SJCRH30 (cell line): ENCODE results near the gene MGAM2. TPM values are rescaled to one million over a fixed set of nuclear protein-coding genes. Genes with fewer than 3 reads are reported as not detected.

Experiments used
- DNase-seq, 2 experiments: peaks; one replicate each; pipeline ENCODE4 v3.0.0-alpha.2; 2015 to 2020
- H3K27ac ChIP-seq: fragments of 250-450 bp; sonication (Bioruptor Pico); 2 replicates; pipeline ENCODE4 v1.5.1; 2020; ENCODE audit warnings: mild to moderate bottlenecking, moderate library complexity
- H3K27me3 ChIP-seq: fragments of 250-450 bp; sonication (Bioruptor Pico); 2 replicates; pipeline ENCODE4 v1.5.1; 2020; ENCODE audit warnings: mild to moderate bottlenecking, moderate library complexity
- H3K36me3 ChIP-seq: fragments of 250-450 bp; sonication (Bioruptor Pico); 2 replicates; pipeline ENCODE4 v1.5.1; 2020; ENCODE audit warnings: mild to moderate bottlenecking, moderate library complexity
- H3K4me1 ChIP-seq: fragments of 250-450 bp; sonication (Bioruptor Pico); 2 replicates; pipeline ENCODE4 v1.5.1; 2020; ENCODE audit warnings: mild to moderate bottlenecking, moderate library complexity
- H3K4me3 ChIP-seq: fragments of 250-450 bp; sonication (Bioruptor Pico); 2 replicates; pipeline ENCODE4 v1.5.1; 2020; ENCODE audit warnings: mild to moderate bottlenecking, moderate library complexity
- H3K9me3 ChIP-seq: fragments of 250-450 bp; sonication (Bioruptor Pico); replicated peaks from 2 replicates; pipeline ENCODE4 v1.5.1; 2020; ENCODE audit warnings: mild to moderate bottlenecking, moderate library complexity
- total RNA-seq: library from RNA; depleted of rRNA; stranded (reverse); fragments of >200 nt; shearing (Covaris generic); gene quantifications from 2 replicates; pipeline ENCODE4 v1.2.3, GENCODE V29; 2014

Gene MGAM2
- total RNA-seq, 1 experiment from 2014 or later, result 1.1 TPM

GRCh38 chr7:142104550-142105527 lies 6.7 kb upstream of the MGAM2 start:
- Histone ChIP-seq H3K4me1 (no peaks in the 10 kb centered on the region), H3K27ac (no peak overlapping the region), H3K9me3 (no peaks in the 10 kb centered on the region), H3K36me3 (no peaks in the 10 kb centered on the region), H3K4me3 (no peak overlapping the region), H3K27me3 (no peaks in the 10 kb centered on the region; the same call in 1 of the 2 replicates)
- peak in 1 of 2 experiments; percentile 1 for DNase-seq

DNA sequence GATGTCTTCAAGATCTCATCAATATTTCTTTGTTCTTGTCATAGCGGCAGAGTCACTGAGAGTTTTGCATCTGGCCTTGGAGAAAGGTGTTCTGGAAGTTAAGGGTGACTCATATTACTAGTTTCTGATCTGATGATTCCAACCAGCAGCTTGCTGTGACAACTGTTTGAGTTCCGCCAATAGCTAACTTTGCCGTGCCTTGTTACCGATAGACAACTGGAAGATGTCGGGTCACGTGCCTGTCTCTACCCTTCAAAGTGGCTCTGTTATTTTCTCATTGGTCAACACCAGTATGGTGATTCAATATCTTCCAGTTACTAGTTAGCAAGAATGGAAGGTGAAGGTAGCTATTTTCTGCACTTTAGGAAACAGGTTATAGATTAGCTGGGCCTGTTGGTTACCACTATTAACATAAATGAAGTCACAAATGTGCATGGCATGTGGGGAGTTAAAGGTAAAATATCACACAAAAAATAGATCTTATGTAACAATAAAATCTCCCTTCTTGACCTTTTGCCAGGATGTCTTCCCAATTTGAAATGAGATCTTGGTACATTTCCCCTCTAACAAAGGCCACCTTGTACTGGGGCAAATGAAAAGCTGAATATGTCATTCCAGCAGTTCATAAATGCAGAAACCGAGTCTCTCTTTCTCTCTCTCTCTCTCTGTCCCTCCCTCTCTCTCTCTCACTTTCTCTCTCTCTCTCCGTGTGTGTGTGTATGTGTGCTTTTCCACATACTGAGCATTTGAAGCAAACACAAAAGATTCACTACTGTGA lies 2.6 kb upstream of the MGAM2 start:
- H3K4me3 ChIP-seq, result no peak overlapping the region
- DNase-seq, result peak in 1 of 2 experiments; percentile 1
- no peak overlapping the region for H3K27ac ChIP-seq
- H3K36me3 ChIP-seq, result no peaks in the 10 kb centered on the region
- H3K4me1 ChIP-seq, result no peaks in the 10 kb centered on the region
- no peaks in the 10 kb centered on the region; the same call in 1 of the 2 replicates for H3K27me3 ChIP-seq
- no peaks in the 10 kb centered on the region for H3K9me3 ChIP-seq

- H3K27me3 ChIP-seq, result no peaks in the 10 kb centered on the region; the same call in 1 of the 2 replicates
- DNase-seq, result no peak
Measured at GRCh38 chr7:142110098-142110497, 1.4 kb upstream of the MGAM2 start.

GRCh38 chr7:142110638-142111037 lies 880 bp upstream of the MGAM2 start:
- Histone ChIP-seq H3K4me3 (no peak overlapping the region), H3K9me3 (no peaks in the 10 kb centered on the region), H3K36me3 (no peaks in the 10 kb centered on the region), H3K27ac (no peak overlapping the region), H3K4me1 (no peaks in the 10 kb centered on the region), H3K27me3 (no peaks in the 10 kb centered on the region; the same call in 1 of the 2 replicates)
- DNase-seq, result no peak

More at GRCh38 chr7:142110098-142110497, 1.4 kb upstream of the MGAM2 start:
- Histone ChIP-seq H3K4me1 (no peaks in the 10 kb centered on the region), H3K4me3 (no peak overlapping the region), H3K27ac (no peak overlapping the region), H3K36me3 (no peaks in the 10 kb centered on the region), H3K9me3 (no peaks in the 10 kb centered on the region)

DNA sequence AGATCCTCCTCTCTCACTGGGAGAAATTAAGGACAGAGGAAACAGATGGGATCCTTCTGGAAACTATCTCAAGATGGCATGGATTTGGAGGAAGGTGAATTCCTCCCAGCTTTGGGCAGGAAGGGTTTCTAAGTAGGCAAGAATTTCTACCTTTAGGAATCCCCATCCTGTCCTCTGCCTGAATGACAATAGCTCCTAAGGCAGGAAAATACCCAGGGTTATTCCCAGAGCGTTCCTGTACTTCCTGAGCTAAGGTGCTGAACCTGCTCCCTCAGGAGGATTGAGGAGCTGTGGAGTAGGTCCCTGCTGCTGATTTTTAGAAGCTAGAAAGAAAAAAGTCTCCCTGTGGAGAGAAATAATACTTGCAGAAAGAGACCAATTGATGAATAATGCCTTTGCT lies 568 bp downstream of the MGAM2 start:
- Histone ChIP-seq H3K4me1 (no peaks in the 10 kb centered on the region), H3K9me3 (no peaks in the 10 kb centered on the region), H3K36me3 (no peaks in the 10 kb centered on the region), H3K4me3 (no peak overlapping the region), H3K27me3 (peaks cover 12% of the 10 kb centered on the region), H3K27ac (no peak overlapping the region)
- DNase-seq, result no peak

DNA sequence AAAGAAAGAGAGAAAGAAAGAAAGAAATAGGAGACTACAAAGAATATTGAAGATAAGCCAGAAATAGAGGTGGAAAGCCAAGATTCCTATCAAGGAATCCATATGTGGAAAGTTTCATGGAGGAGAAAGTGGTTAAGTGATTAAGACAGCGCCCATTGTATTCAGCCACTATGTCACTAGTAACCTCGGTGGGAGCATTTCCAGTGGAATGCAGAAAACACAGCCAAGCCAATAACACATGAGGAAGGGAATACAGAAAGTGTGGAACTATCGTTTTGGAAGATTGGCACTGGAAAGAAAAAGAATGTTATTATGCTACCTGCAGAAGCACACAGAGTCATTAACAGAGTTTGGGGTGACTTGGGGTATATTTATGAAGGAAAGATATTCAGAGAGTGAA lies 2.7 kb downstream of the MGAM2 start:
- Histone ChIP-seq H3K9me3 (no peaks in the 10 kb centered on the region), H3K4me3 (no peak overlapping the region), H3K36me3 (no peaks in the 10 kb centered on the region), H3K4me1 (no peaks in the 10 kb centered on the region), H3K27me3 (peaks cover 16% of the 10 kb centered on the region), H3K27ac (no peak overlapping the region)
- DNase-seq, result no peak

DNA sequence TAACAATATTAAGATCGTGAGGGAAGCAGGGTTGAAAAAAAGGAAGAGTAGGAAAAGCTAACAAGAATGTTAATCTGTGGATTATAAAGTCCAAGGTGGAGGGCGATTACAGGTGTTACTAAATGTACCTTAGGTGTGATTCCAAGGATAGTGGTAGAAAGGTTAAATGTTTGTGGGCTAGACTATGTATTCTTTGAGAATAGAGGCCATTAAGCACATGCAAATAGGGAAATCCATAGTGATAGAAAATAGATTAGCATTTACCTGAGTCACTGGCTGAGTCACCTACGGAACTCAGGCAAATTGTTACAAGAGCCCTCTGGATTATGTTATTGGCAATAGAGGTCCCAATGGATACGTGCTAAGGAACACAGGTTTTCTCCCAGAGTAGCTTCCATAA lies 9.0 kb downstream of the MGAM2 start:
- no peaks in the 10 kb centered on the region for H3K36me3 ChIP-seq
- peaks cover 23% of the 10 kb centered on the region for H3K27me3 ChIP-seq
- no peaks in the 10 kb centered on the region for H3K9me3 ChIP-seq
- no peaks in the 10 kb centered on the region for H3K4me1 ChIP-seq
- no peak overlapping the region for H3K4me3 ChIP-seq
- DNase-seq, result no peak
- no peak overlapping the region for H3K27ac ChIP-seq

DNA sequence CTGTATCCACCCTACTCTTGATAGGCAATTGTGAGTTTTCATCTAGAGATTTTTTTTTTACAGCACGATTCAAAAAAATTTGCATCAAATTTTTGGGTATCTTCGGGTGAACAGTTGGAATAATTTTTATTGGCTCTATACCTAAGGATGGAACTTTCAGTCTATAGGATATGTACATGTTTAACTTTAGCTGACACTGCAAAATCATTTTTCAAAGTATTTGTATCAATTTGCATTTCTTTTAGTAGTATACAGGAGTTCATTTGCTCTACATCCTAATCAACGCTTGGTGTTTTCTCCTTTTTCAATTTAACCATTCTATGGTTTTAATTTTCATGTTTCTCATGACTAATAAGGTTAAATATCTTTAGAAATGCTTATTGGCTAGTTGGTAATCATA lies 11.7 kb downstream of the MGAM2 start:
- Histone ChIP-seq H3K27ac (no peak overlapping the region), H3K4me1 (no peaks in the 10 kb centered on the region), H3K4me3 (no peak overlapping the region), H3K9me3 (no peaks in the 10 kb centered on the region; the same call in 1 of the 2 replicates), H3K27me3 (peaks cover 11% of the 10 kb centered on the region), H3K36me3 (no peaks in the 10 kb centered on the region)
- no peak for DNase-seq

GRCh38 chr7:142125256-142125955 lies 13.9 kb downstream of the MGAM2 start:
- H3K9me3 ChIP-seq, result no peaks in the 10 kb centered on the region; the same call in 1 of the 2 replicates
- H3K4me1 ChIP-seq, result no peaks in the 10 kb centered on the region
- H3K4me3 ChIP-seq, result no peak overlapping the region
- H3K27ac ChIP-seq, result no peak overlapping the region
- H3K36me3 ChIP-seq, result no peaks in the 10 kb centered on the region
- H3K27me3 ChIP-seq, result peaks cover 7% of the 10 kb centered on the region; the same call in 1 of the 2 replicates
- no peak for DNase-seq

DNA sequence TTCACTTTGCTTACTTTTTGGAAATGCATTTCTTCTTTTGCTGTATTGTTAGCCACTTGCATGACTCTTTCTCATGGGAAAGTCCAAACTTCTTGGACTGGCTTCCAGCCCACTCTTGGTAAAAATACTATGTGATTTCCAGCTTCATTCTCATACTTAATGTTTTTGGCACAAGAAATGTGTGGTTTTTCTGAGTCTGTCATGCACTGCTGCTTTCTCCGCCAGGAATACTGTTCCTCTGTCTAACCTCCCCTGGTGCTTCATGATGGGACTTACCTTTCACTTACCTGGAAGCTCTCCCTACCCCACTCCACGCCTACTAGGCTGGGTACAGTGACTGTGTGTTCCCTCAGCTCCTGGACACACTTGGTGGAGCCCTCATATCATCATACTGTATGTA lies 18.7 kb downstream of the MGAM2 start:
- Histone ChIP-seq H3K4me1 (no peaks in the 10 kb centered on the region), H3K27me3 (peaks cover 7% of the 10 kb centered on the region; the same call in 1 of the 2 replicates)
- DNase-seq, result no peak

DNA sequence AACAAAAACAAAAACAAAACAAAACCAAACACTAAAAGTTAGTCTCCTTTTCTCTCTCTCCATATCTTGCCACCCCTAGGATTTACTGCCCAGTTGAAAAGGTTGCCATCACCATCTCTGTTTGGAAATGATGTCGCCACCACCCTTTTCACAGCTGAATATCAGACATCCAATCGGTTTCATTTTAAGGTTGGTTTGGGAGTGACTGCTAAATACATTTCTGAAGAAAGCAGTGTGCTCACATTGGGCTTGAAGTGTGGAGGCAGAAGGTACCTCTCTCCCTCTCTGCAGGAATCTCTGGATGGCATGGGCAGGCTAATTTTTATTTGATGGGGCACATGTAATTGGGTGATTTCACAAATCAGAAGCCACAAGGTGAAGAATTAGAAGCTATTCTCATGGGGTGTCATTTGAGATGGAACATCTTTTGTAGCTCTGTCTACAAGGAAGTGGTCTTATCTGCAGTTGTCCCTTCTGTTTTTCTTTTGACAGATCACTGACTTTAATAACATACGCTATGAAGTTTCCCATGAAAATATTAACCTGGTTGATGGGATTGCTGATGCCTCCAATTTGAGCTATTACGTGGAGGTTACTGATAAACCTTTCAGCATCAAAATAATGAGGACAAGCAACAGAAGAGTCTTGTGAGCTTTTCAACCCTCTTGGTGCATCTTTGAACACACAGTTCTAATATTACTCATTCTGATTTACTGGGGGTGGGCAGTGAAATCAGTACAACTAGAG lies 20.1 kb downstream of the MGAM2 start:
- H3K9me3 ChIP-seq, result no peaks in the 10 kb centered on the region; the same call in 1 of the 2 replicates
- H3K4me3 ChIP-seq, result no peak overlapping the region
- DNase-seq, result no peak
- no peak overlapping the region for H3K27ac ChIP-seq
- peaks cover 4% of the 10 kb centered on the region; the same call in 1 of the 2 replicates for H3K27me3 ChIP-seq
- no peaks in the 10 kb centered on the region for H3K36me3 ChIP-seq
- H3K4me1 ChIP-seq, result no peaks in the 10 kb centered on the region

More for the DNA sequence above, 18.7 kb downstream of the MGAM2 start:
- H3K4me3 ChIP-seq, result no peak overlapping the region
- no peaks in the 10 kb centered on the region; the same call in 1 of the 2 replicates for H3K9me3 ChIP-seq
- no peaks in the 10 kb centered on the region for H3K36me3 ChIP-seq
- H3K27ac ChIP-seq, result no peak overlapping the region

DNA sequence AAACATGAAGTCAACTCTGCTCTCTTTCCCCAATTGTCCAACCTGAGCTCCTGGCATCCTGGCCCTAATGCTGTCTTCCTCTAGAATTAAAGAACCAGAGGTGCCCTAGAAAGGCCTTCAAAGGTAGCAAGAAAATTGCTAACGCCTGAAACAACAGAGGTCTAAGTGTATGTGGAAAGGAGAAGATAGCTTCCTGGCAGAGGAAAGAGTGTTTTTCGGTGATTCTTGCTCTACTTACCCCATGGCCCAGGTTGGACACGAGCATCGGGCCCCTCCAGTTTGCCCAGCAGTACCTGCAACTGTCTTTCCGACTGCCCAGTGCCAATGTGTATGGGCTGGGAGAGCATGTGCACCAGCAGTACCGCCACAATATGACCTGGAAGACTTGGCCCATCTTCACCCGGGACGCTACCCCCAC lies 22.2 kb downstream of the MGAM2 start:
- DNase-seq, result no peak
- peaks cover 4% of the 10 kb centered on the region; the same call in 1 of the 2 replicates for H3K27me3 ChIP-seq
- no peaks in the 10 kb centered on the region for H3K36me3 ChIP-seq
- no peak overlapping the region for H3K27ac ChIP-seq
- H3K4me1 ChIP-seq, result no peaks in the 10 kb centered on the region
- no peak overlapping the region for H3K4me3 ChIP-seq
- no peaks in the 10 kb centered on the region for H3K9me3 ChIP-seq

DNA sequence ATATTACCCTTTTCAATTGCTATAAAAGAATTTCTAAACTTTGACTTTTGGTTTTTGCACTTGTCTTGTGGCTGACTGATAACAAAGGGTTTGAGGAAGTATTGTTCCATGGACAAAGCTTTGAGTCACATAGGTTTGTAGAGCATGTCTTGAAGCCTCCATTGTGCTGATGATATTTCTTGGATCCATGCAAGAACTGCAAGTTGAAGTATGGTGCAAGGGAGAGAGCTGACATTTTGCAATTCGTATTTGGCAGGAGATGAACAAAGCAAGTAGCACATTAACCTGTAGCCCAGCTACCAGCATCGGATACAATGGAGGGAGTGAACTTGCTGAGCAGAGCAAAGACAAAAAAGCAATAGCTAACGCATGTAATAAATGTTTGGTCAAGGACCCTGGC lies 23.4 kb downstream of the MGAM2 start:
- Histone ChIP-seq H3K9me3 (no peaks in the 10 kb centered on the region), H3K4me3 (no peak overlapping the region), H3K27me3 (peaks cover 4% of the 10 kb centered on the region; the same call in 1 of the 2 replicates), H3K4me1 (no peaks in the 10 kb centered on the region), H3K36me3 (no peaks in the 10 kb centered on the region), H3K27ac (no peak overlapping the region)
- DNase-seq, result no peak

GRCh38 chr7:142138996-142139395 lies 27.5 kb downstream of the MGAM2 start:
- Histone ChIP-seq H3K36me3 (no peaks in the 10 kb centered on the region), H3K4me1 (no peaks in the 10 kb centered on the region), H3K27ac (no peak overlapping the region), H3K4me3 (no peak overlapping the region), H3K27me3 (peaks cover 7% of the 10 kb centered on the region; the same call in 1 of the 2 replicates), H3K9me3 (no peaks in the 10 kb centered on the region)
- no peak for DNase-seq
